Stimulated activated CD8-positive, alpha-beta memory T cell treated with anti-CD3 and anti-CD28 coated beads, Interleukin-4, amount 100 ng/mL, for 48 hours (primary cell): ENCODE data around the gene TAS2R41.

ENCODE experiments used
- DNase-seq: peaks from one replicate; pipeline ENCODE4 v3.0.0-alpha.2; 2020

TAS2R41 gene

GRCh38 chr7:143494622-143495021, 16.9 kb downstream of the TAS2R41 start:
- DNase-seq = no peak

GRCh38 chr7:143495851-143496250, 18.2 kb downstream of the TAS2R41 start:
- no peak for DNase-seq

GRCh38 chr7:143496263-143496662, 18.6 kb downstream of the TAS2R41 start:
- no peak for DNase-seq

- no peak for DNase-seq
Measured at GRCh38 chr7:143497008-143497795, 19.5 kb downstream of the TAS2R41 start.

GRCh38 chr7:143499246-143499645, 21.6 kb downstream of the TAS2R41 start:
- no peak for DNase-seq

- DNase-seq = no peak
Measured at GRCh38 chr7:143499743-143500348, 22.2 kb downstream of the TAS2R41 start.

- no peak for DNase-seq
Measured at GRCh38 chr7:143503261-143503660, 25.6 kb downstream of the TAS2R41 start.

GRCh38 chr7:143504215-143504936, 26.7 kb downstream of the TAS2R41 start:
- no peak for DNase-seq

- no peak for DNase-seq
Measured at GRCh38 chr7:143504937-143505297, 27.2 kb downstream of the TAS2R41 start.

- no peak for DNase-seq
Measured at GRCh38 chr7:143505838-143506237, 28.2 kb downstream of the TAS2R41 start.

GRCh38 chr7:143507094-143507518, 29.4 kb downstream of the TAS2R41 start:
- DNase-seq = no peak

GRCh38 chr7:143507534-143508055, 29.9 kb downstream of the TAS2R41 start:
- no peak for DNase-seq

GRCh38 chr7:143510854-143511592, 33.4 kb downstream of the TAS2R41 start:
- DNase-seq = no peak

- no peak for DNase-seq
Measured at GRCh38 chr7:143511593-143512047, 33.9 kb downstream of the TAS2R41 start.

- DNase-seq = no peak
Measured at GRCh38 chr7:143512488-143513340, 35.0 kb downstream of the TAS2R41 start.

- DNase-seq = no peak
Measured at GRCh38 chr7:143514487-143514886, 36.8 kb downstream of the TAS2R41 start.

- no peak for DNase-seq
Measured at GRCh38 chr7:143514995-143515735, 37.5 kb downstream of the TAS2R41 start.

GRCh38 chr7:143516981-143517380, 39.3 kb downstream of the TAS2R41 start:
- DNase-seq = no peak

GRCh38 chr7:143518521-143518920, 40.8 kb downstream of the TAS2R41 start:
- DNase-seq = no peak

- DNase-seq = no peak
Measured at GRCh38 chr7:143518941-143519340, 41.3 kb downstream of the TAS2R41 start.
